Measurements from ENCODE around the gene PLXNB1.
"Not testable (repeated sequence)": the region's sequence is repeated elsewhere in the genome, so short reads cannot be mapped to it uniquely, and the experiment has no call there.

PLXNB1 gene, protein sequence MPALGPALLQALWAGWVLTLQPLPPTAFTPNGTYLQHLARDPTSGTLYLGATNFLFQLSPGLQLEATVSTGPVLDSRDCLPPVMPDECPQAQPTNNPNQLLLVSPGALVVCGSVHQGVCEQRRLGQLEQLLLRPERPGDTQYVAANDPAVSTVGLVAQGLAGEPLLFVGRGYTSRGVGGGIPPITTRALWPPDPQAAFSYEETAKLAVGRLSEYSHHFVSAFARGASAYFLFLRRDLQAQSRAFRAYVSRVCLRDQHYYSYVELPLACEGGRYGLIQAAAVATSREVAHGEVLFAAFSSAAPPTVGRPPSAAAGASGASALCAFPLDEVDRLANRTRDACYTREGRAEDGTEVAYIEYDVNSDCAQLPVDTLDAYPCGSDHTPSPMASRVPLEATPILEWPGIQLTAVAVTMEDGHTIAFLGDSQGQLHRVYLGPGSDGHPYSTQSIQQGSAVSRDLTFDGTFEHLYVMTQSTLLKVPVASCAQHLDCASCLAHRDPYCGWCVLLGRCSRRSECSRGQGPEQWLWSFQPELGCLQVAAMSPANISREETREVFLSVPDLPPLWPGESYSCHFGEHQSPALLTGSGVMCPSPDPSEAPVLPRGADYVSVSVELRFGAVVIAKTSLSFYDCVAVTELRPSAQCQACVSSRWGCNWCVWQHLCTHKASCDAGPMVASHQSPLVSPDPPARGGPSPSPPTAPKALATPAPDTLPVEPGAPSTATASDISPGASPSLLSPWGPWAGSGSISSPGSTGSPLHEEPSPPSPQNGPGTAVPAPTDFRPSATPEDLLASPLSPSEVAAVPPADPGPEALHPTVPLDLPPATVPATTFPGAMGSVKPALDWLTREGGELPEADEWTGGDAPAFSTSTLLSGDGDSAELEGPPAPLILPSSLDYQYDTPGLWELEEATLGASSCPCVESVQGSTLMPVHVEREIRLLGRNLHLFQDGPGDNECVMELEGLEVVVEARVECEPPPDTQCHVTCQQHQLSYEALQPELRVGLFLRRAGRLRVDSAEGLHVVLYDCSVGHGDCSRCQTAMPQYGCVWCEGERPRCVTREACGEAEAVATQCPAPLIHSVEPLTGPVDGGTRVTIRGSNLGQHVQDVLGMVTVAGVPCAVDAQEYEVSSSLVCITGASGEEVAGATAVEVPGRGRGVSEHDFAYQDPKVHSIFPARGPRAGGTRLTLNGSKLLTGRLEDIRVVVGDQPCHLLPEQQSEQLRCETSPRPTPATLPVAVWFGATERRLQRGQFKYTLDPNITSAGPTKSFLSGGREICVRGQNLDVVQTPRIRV (N-terminal part only)

DNA sequence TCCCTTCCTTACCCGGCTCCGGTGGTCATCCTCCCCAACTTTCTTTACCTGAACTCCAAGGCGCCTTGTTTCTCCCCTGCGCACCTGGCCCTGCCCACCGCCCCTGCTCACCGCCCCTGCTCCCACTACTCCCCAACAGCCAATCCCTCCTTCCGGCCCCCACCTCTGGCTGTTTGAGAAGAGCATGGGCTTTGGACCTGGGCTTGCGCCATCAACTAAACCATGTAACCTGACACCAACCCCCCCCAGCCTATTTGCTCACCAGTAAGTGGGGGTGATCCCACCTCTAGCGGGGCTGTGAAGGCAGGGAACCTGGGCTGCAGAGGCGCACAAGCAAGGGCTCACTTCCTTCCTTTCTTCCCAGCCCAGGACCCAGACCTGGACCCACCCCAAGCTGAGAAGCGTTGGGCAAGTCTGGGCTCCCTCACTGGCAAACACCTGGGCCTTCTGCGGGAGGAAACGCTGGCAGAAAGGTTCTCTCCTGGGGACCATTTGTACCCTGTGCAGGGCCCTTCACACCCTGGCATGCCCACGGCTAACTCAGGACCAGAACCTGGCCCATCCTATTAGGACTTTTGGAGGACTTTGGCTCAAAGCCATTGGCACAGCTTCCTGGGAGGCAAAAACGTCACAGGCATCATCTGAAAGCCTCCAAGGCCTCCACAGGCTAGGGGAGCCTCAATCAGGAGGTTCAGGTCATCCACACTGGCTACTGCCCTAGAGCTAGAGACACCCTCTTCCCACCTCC is at the start of gene PLXNB1:
Gene PLXNB1 (minus strand): TSS at position 127 of the 748 bp plus-strand sequence. CDS start 5,475 bp downstream, outside the sequence.
- DNase-seq (ENCODE audit: low read depth in 1 of 2, low spot score in 1 of 2), result no peak

DNA sequence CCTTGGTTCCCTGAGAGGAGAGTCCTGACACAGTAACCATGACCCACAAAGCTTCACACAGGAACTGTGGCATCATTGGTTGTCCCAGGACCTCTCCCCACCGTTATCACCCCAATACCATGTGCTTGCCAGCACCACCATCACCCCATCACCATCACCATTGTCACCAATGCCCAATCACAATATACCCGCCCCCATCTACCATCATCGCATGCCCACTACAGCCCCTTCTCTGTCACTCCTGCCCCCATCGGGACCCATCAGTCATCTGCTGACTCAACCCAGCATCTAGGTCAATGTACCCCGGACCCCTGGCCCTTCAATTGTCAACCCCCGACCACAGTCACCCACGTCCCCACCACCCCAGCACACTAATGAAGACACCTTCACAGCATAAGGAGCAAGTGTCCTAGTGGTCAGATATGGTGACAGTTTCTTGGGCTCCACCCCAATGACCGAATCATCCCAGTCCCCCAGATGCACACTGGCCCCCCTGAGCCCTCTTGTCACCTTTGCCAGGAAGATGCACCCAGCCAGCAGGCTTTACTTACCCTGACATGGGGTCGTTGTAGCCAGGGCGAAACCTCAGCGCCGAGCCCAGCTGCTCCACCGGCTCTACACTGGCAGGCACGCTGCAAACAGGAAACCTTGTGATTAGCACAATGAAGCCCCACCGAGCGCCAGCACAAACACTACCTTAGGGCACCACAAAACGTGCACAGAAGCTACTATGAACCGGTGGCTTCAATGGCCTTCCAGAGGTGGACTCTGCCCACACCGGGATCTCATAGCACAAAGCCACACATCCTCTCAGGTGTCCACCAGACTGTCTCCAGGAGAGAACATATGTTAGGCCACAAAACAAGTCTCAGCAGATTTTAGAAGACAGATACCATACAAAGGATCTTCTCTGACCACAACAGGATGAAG is 49.0 kb upstream of the PLXNB1 start:
- no peak for DNase-seq (ENCODE audit: low read depth in 1 of 2, low spot score in 1 of 2)

DNA sequence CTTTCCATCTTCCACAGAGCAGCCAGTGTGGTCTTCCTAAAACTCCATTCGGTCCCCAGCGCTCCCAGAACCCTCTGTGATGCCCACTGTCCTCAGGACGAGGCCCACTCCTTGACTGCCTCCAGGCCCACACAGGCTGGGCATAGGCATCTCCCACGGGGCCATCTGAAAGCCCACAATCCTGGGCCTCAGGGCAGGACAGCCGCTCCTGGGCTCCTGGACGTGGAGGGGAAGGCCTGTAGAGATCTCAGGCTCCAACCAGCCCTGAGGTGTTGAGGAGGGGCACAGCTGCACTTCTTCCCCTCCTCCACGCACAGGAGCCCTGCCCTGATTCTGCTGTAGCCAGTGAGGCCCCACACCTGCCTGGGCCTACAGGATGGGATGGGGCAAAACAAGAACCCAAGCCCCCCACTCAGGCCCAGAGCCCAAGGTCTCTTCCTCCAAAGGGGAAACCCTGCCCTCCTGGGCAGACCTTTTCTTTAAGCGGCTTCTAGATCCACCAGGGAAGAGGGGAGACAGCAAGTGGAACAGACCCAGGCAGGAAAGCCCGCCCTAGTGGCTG is 48.2 kb upstream of the PLXNB1 start:
- no peak for DNase-seq (ENCODE audit: low read depth in 1 of 2, low spot score in 1 of 2)

DNA sequence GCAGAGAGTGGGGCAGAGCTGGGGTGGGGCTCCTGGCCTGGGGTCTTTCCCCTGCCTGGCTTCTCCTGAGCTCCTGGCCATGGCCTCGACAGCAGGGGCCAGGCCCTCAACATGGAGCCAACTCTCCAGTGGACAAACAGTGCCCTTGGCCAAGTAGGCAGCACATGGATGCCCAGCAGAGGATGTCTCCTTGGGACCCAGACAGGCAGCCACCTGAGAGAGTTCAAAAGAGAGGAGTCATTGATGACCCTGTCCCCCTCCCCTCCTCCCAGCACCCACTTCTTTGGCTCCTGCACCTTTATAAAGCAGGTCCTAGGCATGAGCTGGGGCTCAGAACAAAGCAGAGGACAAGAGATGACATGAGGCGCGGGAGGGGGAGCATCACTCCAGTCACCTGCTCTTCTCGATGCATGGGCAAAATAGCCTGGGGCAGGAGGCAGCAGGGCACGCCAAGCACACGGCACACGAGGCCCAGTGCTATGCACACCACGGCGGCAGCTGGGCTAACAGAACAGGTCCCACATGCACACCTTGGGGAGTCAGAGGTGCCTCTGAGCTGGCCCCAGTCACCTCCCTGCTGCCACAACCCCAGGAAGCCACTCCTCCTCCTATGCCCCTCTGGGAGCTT is 46.7 kb upstream of the PLXNB1 start:
- DNase-seq (ENCODE audit: low read depth in 1 of 2, low spot score in 1 of 2), result no peak

DNA sequence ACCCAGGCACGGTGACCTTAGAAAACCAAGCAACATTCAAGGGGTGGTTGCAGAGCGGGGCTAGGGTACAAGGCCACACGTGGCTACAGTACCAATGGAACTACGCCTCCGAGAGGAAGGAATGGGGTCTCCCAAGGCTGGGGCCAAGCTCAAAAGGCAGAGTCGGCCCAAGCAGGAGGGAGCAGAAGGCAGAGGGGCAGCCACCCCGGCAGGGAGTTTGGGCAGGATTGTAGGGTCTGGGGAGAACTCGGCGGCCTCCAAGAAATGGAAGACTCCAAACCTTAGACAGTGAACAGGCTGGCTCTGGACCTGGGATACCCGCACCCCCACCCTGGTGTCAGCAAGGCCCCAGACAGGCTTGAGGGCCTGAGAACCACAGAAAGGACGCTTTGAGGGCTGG is 45.3 kb upstream of the PLXNB1 start:
- DNase-seq (ENCODE audit: low read depth in 1 of 2, low spot score in 1 of 2), result no peak

DNA sequence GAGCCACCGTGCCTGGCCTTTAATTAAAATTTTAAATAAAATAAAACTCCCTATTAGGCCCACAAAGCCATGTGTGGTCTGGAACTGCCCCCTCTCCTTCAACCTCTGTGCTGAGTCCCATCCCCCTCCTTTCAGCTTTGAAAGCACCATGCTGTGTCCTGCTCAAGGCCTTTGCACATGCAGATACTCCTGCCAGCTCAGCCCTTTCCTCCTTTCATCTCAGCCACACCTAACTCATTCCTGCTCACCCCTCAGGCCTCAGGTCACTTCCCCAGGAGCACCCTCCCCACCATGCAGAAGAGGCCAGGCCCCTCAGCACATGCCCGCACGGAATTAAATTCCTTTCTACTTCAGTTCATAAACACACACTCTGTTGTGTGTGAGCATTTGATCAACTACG is 44.7 kb upstream of the PLXNB1 start:
- no peak for DNase-seq (ENCODE audit: low read depth in 1 of 2, low spot score in 1 of 2)

DNA sequence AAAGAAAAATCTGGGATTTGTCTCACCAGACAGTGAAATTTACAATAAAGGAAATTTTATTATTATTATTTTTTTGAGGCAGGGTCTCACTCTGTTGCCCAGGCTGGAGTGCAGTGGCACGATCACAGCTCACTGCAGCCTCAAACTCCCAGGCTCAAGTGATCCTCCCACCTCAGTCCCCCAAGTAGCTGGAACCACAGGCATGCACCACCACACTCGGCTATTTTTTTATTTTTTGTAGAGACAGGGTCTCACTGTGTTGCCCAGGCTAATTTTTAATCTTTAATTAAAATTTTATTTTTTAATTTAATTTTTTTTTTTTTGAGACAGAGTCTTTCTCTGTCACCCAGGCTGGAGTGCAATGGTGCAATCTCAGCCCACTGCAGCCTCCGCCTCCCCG is 44.1 kb upstream of the PLXNB1 start:
- not testable (repeated sequence) for DNase-seq (ENCODE audit: low read depth in 1 of 2, low spot score in 1 of 2)

DNA sequence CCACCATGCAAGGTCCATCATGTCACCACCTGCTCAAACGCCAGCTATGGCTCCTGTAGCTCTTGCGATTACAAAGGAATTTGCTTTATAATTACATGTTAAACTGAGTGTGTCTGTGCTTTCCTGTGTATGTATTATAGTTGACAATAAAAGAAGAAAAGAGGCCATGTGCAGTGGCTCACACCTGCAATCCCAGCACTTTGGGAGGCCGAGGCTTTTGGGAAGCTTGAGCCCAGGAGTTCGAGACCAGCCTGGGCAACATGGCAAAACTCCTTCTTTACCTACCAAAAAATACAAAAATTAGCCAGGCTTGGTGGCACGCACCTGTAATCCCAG is 43.7 kb upstream of the PLXNB1 start:
- no peak for DNase-seq (ENCODE audit: low read depth in 1 of 2, low spot score in 1 of 2)

DNA sequence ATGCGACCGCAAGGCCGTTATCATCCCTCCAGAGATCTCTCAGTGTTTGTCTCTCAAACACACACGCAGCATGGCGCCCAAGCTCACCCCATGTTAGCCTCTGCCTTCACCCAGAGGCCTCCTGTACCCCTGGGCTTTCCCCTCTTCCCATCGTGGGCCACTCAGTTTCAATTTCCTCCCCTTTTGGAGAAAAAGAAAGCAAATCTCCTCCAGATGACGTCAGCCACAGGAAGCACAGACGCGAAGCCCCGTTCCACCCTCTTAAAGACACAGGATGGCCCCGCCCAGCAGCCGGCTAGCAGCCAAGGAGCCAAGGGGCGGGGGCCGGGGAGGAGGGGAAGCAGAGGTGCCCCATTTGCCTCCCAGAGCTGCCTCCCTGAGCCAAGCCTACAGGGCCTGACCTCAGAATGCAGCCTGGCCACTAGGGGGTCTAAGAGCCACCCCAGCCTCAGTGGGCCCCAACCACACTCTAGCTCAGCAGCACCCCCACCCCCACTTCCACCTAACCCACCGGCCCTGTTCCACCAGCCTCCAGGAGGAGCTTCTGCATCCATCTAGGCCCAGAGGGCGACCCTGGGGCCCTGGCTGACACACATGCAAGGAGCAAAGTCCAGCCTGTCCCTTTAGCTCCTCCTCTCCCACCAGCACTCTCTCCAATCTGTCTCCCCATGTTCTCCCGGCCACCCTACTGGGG is 43.2 kb upstream of the PLXNB1 start:
- DNase-seq (ENCODE audit: low read depth in 1 of 2, low spot score in 1 of 2), result peak; percentile 78 to 95

DNA sequence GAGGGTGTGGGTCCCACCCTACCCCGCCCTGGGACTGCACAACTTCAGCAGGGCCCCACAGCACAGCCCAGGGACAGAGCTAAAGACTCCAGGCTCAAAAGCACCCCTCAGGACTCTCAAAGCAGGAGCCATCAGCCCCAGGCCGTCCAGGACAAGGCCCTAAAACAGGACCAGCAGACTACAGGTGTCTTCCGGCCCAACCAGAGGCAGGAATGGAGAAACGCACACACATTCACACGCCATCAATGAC is 42.7 kb upstream of the PLXNB1 start:
- DNase-seq (ENCODE audit: low read depth in 1 of 2, low spot score in 1 of 2), result no peak

DNA sequence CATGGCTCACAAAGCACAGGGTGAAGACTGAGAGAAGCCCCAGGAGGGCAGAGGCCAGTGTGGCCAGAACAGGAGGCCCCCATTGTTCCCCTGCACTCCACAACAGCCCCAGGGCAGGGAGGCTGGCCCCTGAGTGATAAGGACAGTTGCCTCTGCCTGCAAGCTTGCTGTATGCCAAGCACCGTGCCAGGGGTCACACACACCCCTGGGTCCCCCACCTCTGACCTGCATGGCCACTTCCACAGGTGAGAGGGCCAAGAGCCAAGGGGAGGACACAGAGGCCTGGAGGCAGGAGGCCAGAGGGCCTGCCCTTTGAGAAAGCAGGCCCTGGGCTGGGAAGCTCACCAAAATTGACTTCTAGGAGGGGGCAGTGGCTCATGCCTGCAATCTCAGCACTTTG is 40.4 kb upstream of the PLXNB1 start:
- no peak for DNase-seq (ENCODE audit: low read depth in 1 of 2, low spot score in 1 of 2)

DNA sequence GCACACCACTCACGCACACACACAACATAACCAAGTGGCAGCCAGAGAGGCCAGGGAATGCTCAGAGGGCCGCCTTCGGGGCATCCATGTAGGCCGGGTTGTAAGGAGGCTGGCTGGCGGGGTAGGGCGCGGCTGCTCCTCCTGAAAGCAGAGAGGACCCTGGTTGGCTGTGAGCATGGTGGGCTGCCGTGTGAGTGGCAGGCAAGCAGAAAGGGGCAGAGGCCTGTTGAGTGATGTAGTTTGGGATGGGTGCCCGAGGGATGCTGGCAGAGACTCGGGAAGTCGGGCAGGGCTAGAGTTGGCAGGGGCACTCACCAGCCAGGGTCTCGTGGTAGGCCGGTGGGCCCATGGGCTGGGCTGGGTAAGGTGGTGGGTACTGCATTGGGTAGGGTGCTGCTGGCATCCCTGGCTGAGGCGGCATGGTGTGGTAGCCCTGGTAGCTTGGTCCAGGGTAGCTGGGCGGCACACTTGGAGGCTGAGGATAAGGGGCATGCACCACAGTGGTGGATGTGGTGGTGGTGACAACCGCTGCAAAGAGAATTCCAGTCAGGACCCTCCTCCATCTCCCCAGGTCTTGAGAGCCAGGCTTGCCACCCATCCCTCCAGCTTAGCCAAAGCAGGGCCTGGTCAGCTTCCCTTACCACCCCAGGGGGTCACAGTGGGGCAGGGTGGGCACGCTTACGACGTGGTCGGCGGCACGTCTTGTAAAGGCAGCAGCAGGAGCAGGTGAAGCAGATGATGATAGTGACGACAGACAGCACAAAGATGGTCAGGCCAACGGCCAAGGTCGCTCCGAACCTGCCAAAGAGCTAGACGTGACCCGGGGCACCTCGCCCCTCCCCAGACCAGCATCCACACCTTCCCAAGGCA is 39.4 kb upstream of the PLXNB1 start:
- DNase-seq (ENCODE audit: low read depth in 1 of 2, low spot score in 1 of 2), result no peak

DNA sequence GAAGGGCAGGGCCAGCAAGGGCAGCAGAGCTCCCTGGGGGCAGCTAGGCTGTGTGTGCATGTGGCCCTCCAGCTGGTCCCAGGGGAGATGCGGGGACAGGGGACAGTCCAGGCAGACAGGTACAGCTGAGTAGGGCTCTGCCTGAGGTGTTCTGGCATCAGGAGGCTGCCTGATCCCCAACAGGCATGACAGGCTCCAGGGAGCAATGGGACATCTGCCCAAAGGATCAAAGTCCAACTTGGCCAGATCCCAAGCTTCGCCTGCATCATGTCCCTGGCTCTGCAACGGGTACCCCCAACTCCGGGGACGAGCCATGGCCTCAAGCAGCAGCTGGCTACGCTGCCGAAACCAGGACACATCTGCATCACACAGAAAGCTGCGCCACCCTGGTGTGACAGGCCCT is 38.4 kb upstream of the PLXNB1 start:
- no peak for DNase-seq (ENCODE audit: low read depth in 1 of 2, low spot score in 1 of 2)

DNA sequence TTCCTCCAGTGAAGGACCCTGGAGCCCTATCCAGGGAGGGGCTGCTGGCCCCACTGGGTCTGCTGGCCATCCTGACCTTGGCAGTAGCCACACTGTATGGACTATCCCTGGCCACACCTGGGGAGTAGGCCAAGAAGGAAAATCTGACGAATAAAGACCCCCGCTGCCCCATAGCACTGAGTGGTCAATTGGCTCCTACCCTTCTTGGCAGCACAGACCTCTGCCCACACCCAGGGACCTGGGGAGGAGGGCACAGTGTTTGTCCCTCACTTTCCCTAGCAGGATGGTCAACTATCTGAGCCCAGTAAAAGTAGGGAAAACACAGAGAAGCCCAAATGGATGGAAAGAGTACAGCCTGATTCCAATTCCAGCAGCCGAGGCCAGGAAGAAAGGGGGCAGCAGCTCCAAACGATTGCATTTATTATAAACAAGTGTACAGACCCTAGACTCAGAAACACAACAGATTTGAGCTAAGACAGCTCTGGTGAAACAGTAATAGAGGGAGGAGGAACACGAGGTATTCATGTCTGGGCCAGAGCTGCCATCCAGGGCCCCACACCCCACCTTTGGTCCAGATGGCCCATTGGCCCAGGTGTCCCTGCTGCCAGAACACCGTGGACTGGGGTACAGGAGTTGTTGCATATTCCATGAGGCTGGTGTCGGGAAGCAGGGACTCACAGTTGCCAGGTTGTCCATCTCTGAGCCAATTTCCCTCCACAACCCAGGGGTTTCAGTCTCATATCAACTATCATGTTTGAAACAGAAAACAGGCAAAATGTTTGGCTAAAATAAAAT is 37.8 kb upstream of the PLXNB1 start:
- DNase-seq (ENCODE audit: low read depth in 1 of 2, low spot score in 1 of 2), result no peak

DNA sequence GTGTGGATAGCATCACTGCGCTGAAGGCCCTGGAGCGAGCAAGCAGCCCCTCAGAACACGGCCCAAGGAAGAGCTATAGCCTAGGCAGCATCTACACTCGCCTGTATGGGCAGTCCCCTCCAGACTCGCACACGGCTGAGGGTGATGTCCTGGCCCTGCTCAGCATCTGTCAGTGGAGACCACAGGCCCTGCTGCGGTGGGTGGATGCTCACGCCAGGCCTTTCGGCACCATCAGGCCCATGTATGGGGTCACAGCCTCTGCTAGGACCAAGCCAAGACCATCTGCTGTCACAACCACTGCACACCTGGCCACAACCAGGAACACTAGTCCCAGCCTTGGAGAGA is 37.2 kb upstream of the PLXNB1 start:
- DNase-seq (ENCODE audit: low read depth in 1 of 2, low spot score in 1 of 2), result no peak

DNA sequence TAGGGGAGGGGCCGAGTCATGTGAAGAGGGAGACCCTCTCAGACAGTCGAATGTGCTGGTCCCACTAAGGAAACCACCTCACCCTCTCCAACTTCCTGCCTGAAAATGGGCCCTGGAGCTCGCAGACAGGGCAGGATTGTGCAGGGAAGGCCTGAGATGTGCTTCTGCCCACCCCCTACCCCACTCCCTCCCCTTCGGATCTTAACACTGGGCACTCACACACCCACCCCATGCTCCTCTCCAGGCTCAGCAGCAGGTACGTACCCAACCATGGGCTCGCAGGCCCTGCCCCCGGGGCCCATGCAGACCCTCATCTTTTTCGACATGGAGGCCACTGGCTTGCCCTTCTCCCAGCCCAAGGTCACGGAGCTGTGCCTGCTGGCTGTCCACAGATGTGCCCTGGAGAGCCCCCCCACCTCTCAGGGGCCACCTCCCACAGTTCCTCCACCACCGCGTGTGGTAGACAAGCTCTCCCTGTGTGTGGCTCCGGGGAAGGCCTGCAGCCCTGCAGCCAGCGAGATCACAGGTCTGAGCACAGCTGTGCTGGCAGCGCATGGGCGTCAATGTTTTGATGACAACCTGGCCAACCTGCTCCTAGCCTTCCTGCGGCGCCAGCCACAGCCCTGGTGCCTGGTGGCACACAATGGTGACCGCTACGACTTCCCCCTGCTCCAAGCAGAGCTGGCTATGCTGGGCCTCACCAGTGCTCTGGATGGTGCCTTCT is 36.7 kb upstream of the PLXNB1 start:
- no peak for DNase-seq (ENCODE audit: low read depth in 1 of 2, low spot score in 1 of 2)
